HG03378 (cell line): ENCODE data around the gene OR8G1.
"Not testable (repeated sequence)": the region's sequence is repeated elsewhere in the genome, so short reads cannot be mapped to it uniquely, and the experiment has no call there.

Experiments used
- ATAC-seq: cut with Tn5 transposase; IDR thresholded peaks from one replicate; pipeline ENCODE4 v1.9.1; 2021; ENCODE audit warnings: mild to moderate bottlenecking, moderate library complexity; ENCODE audit not compliant: unreplicated experiment

The OR8G1 gene, protein sequence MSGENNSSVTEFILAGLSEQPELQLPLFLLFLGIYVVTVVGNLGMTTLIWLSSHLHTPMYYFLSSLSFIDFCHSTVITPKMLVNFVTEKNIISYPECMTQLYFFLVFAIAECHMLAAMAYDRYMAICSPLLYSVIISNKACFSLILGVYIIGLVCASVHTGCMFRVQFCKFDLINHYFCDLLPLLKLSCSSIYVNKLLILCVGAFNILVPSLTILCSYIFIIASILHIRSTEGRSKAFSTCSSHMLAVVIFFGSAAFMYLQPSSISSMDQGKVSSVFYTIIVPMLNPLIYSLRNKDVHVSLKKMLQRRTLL

DNA sequence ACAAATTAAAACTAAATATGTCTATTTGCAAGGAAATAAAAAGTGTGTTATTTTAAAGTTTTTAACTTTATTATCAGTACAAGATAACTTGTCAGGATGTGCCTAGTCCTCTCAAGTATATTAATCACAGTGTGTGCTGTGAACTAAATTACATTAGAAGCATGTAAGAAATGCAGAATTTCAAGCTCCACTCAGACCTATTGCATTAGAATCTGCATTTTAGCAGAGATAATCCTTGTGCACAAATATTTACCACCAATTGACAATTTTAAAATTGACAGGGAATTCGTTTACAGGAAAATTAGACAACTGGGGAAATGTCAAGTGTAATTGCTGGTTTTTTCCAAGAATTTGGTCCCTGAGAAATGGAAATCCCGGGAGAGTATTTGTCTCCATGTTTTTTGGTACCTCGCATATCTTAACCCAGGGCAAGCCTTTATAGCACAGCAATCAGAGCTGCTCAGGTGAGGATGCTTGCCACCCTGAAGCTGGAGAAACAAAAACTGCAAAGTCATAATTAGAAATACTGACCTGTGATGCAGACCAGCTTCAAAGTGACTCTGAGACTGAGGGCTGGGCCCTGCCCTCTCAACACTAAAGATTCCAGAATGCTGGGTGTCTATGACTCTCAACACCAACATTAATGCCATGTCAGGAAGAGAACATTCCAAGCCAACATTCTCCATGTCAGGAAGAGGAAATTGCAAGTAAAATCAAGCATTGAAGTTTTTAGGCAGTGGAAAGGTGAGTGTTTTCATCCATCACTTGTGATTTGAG lies at the start of gene OR8G1:
TSS of gene OR8G1 (plus strand) at position 475 of the 777 bp plus-strand sequence. CDS start 8,581 bp downstream, outside the sequence.
- ATAC-seq = no peak

- ATAC-seq = peak; percentile 69
Observed at GRCh38 chr11:124193221-124194010, 47.5 kb upstream of the OR8G1 start.

DNA sequence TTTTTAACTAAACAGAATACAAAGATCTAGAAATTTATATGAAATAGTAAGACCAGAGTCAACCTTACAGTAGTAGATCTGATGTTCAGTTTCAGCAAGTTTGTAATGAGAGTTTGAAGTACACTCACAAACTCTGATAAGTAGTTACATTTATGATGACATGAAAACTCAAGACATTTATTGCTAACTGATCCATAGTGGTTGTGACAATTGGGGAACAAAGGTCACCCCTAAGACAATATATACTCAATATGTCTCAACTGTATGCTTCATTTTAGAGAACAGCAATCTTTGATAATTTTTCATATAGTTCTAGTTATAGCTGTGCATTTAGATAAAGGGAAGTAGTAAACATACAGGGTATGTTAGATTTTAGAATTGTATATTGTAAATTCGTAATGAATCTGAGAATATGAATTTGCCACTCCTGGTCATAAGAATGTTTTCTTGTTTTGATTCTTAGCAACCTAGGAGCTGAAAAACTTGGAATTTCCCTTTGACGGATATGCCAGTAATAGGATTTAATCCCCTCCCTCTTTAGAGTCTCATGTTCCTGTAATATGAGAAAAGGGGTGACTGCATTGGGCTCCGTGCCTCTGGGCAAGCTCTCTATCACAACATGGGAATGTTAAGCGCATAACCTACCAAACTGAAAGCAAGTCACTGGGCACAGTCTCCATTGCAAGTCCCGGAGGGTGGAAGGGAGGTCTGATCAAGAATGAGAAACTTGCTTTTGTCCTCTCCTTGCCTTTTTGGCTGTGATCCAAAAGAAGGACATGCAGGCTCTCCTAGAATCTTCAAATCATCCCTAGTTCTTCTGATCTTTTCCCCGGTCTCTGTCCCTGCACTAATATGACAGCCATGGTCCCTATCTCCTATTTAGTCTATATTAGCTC lies 46.4 kb upstream of the OR8G1 start:
- no peak for ATAC-seq

GRCh38 chr11:124195189-124195734 lies 45.6 kb upstream of the OR8G1 start:
- ATAC-seq = peak; percentile 81

GRCh38 chr11:124197999-124198398 lies 42.9 kb upstream of the OR8G1 start:
- ATAC-seq = no peak

DNA sequence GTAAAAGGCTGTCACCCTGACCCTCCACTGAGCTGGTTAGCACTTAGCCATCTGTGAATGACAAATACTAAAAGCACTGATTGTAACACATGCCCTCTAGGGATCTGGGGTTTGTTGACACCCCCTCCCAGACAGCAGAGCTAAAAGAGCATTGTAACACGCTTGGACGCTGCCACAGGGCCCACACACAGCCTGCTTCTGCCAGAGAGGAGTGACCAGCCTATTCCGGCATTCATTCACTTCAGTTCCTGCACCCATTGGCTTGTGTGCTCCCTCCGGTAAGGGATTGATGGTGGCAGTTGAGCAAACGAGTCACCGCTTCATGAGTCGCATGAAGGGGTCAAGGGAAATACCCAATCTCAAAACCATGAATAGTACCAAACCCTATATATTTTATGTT lies 42.0 kb upstream of the OR8G1 start:
- no peak for ATAC-seq

GRCh38 chr11:124199702-124200101 lies 41.2 kb upstream of the OR8G1 start:
- ATAC-seq = no peak

- ATAC-seq = no peak
Observed at GRCh38 chr11:124200671-124201070, 40.2 kb upstream of the OR8G1 start.

GRCh38 chr11:124202951-124203350 lies 37.9 kb upstream of the OR8G1 start:
- ATAC-seq = no peak

DNA sequence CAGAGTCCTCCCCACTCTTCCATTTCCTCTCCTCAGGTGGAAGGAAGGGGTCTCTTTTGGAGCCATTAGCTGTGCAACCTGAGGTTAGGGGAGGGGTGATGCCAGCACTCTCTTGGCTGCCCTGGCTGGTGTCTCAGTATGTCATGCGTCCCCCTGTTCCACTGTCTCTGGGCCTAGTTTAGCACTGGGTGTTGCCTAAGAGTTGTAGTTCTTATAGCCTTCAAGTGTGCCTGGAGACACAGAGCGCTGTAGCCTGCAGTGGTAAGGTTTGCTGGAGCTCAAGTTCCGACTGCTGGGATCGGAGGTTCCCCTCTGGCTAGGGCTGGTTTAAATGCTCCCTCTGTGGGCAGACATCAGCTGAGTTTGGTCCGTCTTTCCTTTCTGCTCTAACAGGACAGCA lies 36.9 kb upstream of the OR8G1 start:
- no peak for ATAC-seq

DNA sequence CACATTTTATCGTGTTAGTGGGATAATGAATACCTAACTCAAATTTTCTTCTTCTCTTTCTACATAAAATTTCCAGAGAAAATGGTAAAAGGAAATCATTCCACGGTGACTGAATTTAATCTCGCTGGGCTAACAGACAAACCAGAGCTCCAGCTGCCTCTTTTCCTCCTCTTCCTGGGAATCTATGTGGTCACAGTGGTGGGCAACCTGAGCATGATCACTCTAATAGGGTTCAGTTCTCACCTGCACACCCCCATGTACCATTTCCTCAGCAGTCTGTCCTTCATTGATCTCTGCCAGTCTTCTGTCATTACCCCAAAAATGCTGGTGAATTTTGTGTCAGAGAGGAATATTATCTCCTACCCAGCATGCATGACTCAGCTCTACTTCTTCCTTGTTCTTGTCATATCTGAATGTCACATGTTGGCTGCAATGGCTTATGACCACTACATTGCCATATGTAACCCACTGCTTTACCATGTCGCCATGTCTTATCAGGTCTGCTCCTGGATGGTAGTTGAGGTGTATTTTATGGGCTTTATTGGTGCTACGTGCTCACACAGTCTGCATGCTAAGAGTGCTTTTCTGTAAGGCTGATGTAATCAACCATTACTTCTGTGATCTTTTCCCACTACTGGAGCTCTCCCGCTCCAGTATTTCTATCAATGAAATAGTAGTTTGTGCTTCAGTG lies 33.6 kb upstream of the OR8G1 start:
- no peak for ATAC-seq

DNA sequence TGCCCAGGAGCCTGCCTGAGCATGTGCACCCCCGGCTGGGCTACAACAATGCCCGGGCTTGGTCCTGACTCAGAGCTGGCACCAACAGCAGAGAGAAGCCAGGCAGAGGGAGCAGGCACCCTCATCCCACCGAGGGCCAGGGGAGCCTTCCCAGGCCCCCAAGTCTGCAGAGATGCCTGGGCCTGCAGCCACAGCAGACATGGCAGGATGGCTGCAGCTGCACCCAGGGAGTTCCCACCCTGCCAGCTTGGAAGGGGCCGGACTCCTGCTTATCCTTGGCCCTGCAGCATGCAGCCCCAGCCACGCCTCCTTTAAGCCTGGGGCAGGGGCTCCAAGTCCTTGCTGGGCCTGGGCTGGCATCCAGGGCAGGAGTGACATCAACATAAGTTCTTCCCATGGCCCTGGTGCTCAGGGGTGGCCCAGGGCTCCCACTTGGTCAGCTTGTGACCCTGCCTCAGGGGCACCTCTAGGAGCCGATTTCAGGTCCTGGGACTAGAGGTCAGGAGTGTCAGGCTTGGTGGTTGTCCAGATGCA lies 31.0 kb upstream of the OR8G1 start:
- no peak for ATAC-seq

- ATAC-seq = no peak
Observed at GRCh38 chr11:124210421-124210820, 30.5 kb upstream of the OR8G1 start.

DNA sequence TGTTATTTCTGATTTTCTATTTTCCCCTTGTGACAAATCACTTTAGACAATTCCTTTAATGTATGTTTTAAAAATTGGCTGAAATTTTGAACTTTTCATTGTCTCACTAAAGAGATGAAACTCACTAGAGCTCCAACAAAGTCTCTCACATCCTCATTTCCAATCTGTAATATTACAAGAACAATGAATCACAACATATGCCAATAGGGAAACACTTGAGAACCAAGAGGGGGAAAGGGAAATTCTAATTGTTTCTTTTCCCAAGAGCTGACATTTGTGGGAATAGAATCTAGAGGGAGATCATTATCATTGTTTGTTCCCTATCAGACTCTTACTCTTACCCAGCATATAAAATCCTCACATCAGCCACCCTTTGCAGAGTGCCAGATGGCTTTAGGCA lies 29.6 kb upstream of the OR8G1 start:
- no peak for ATAC-seq

- no peak for ATAC-seq
Observed at GRCh38 chr11:124214027-124214426, 26.9 kb upstream of the OR8G1 start.

DNA sequence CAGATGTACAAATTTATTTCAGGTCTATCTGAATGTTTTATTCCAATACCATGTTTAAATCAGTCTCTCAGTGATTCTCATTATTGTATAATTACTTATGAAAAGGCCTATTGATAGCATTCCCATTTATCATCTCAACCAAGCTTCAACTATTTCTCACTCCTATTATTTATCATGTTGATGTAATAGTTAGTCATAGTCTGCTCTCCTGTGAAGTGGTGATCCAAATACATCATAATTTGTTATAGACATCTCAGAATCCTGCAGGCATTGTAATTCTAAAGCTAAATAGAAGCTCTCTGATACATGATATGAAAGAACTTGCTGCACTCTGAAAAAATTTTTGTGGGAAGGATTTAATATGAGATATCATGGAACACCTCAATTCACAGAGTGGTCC lies 21.8 kb upstream of the OR8G1 start:
- no peak for ATAC-seq

- no peak for ATAC-seq
Observed at GRCh38 chr11:124222407-124222806, 18.5 kb upstream of the OR8G1 start.

GRCh38 chr11:124224618-124225423 lies 16.1 kb upstream of the OR8G1 start:
- not testable (repeated sequence) for ATAC-seq

DNA sequence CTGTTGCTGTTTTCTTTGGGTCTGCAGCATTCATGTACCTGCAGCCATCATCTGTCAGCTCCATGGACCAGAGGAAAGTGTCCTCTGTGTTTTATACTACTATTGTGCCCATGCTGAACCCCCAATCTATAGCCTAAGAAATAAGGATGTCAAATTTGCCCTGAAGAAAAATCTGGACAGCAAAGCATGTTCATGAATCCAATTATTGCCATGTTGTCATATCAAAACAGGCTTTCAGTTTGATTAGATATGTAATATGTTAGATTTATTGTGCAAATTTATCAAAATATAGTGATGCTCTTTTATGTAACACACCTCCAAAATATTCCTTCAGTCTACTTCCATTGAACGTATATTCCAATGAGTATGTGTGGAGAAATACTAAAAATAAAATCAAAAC lies 15.4 kb upstream of the OR8G1 start:
- no peak for ATAC-seq
